Measurements from ENCODE around the gene MEF2A.

- TF ChIP-seq CTCF (IDR thresholded peaks at IDR 0.05) (no peak), POLR2A (IDR thresholded peaks at IDR 0.05) (no peak)
These were observed 56.0 kb downstream of the MEF2A start for GRCh38 chr15:99621767-99622166.

Data from body of pancreas (tissue), 4 donors.